Measurements from ENCODE around the gene DOCK9.

GRCh38 chr13:98979012-98979660 is 1.3 kb upstream of the DOCK9 start:
- TF ChIP-seq CTCF (IDR thresholded peaks at IDR 0.05; ENCODE audit: low read length) (no peak), EZH2 (IDR thresholded peaks at IDR 0.05; ENCODE audit: borderline replicate concordance, low read length) (no peak)
